ENCODE measurements around the gene CLIC4. TPM values are rescaled to one million over a fixed set of nuclear protein-coding genes. Genes with fewer than 3 reads are reported as not detected.

The CLIC4 gene
- polyA plus RNA-seq, 3 donors = 165 to 169 (median 168) TPM

Other genes with a start within 250 kb of the CLIC4 start
- 10 to 100 TPM; 10.1 to 10.7 (median 10.2) TPM for gene RCAN3, start 242.6 kb upstream of the CLIC4 start, polyA plus RNA-seq (ENCODE audit: insufficient read length in 3 of 3)
- gene NCMAP, start 189.4 kb upstream of the CLIC4 start, polyA plus RNA-seq (ENCODE audit: insufficient read length in 3 of 3) = under 1 TPM; 0.47 to 0.79 (median 0.59) TPM
- gene SRRM1, start 102.1 kb upstream of the CLIC4 start, polyA plus RNA-seq (ENCODE audit: insufficient read length in 3 of 3) = 100 to 1,000 TPM; 130 to 192 (median 167) TPM
- gene RUNX3, start 184.8 kb downstream of the CLIC4 start, polyA plus RNA-seq (ENCODE audit: insufficient read length in 3 of 3) = under 1 TPM; 0.26 to 0.55 (median 0.38) TPM

All from renal pelvis (tissue), 3 donors.